ENCODE data around the gene KIAA1328.

The KIAA1328 gene

GRCh38 chr18:37266290-37266689 is 437.4 kb downstream of the KIAA1328 start:
- TF ChIP-seq YY1 (IDR thresholded peaks at IDR 0.05; ENCODE audit: low read depth) (no peak), RAD21 (IDR thresholded peaks at IDR 0.05; ENCODE audit: low read depth) (peak; percentile 39; the same call in 1 of the 2 replicates)

GRCh38 chr18:37270038-37270665 is 441.2 kb downstream of the KIAA1328 start:
- TF ChIP-seq YY1 (IDR thresholded peaks at IDR 0.05; ENCODE audit: low read depth) (peak; percentile 64; the same call in 1 of the 2 replicates), EP300 (IDR thresholded peaks at IDR 0.05; ENCODE audit: borderline replicate concordance) (no peak), CREB1 (IDR thresholded peaks at IDR 0.05; ENCODE audit: low read depth) (no peak), TAF1 (IDR thresholded peaks at IDR 0.05; ENCODE audit: low read depth) (no peak), TEAD4 (IDR thresholded peaks at IDR 0.05) (peak; percentile 83), FOXM1 (IDR thresholded peaks at IDR 0.05; ENCODE audit: borderline replicate concordance, low read depth) (no peak), ZBTB7A (IDR thresholded peaks at IDR 0.05; ENCODE audit: low read depth) (no peak)
- TF ChIP-seq, protein P1, sequence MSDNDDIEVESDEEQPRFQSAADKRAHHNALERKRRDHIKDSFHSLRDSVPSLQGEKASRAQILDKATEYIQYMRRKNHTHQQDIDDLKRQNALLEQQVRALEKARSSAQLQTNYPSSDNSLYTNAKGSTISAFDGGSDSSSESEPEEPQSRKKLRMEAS (IDR thresholded peaks at IDR 0.05), result peak; percentile 79
- TF ChIP-seq, protein P2, sequence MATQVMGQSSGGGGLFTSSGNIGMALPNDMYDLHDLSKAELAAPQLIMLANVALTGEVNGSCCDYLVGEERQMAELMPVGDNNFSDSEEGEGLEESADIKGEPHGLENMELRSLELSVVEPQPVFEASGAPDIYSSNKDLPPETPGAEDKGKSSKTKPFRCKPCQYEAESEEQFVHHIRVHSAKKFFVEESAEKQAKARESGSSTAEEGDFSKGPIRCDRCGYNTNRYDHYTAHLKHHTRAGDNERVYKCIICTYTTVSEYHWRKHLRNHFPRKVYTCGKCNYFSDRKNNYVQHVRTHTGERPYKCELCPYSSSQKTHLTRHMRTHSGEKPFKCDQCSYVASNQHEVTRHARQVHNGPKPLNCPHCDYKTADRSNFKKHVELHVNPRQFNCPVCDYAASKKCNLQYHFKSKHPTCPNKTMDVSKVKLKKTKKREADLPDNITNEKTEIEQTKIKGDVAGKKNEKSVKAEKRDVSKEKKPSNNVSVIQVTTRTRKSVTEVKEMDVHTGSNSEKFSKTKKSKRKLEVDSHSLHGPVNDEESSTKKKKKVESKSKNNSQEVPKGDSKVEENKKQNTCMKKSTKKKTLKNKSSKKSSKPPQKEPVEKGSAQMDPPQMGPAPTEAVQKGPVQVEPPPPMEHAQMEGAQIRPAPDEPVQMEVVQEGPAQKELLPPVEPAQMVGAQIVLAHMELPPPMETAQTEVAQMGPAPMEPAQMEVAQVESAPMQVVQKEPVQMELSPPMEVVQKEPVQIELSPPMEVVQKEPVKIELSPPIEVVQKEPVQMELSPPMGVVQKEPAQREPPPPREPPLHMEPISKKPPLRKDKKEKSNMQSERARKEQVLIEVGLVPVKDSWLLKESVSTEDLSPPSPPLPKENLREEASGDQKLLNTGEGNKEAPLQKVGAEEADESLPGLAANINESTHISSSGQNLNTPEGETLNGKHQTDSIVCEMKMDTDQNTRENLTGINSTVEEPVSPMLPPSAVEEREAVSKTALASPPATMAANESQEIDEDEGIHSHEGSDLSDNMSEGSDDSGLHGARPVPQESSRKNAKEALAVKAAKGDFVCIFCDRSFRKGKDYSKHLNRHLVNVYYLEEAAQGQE (IDR thresholded peaks at IDR 0.05; ENCODE audit: low read depth), result peak; percentile 100
- TF ChIP-seq, protein P3, sequence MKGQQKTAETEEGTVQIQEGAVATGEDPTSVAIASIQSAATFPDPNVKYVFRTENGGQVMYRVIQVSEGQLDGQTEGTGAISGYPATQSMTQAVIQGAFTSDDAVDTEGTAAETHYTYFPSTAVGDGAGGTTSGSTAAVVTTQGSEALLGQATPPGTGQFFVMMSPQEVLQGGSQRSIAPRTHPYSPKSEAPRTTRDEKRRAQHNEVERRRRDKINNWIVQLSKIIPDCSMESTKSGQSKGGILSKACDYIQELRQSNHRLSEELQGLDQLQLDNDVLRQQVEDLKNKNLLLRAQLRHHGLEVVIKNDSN (IDR thresholded peaks at IDR 0.05), result no peak

- TF ChIP-seq ZBTB7A (IDR thresholded peaks at IDR 0.05; ENCODE audit: low read depth) (no peak), FOXM1 (IDR thresholded peaks at IDR 0.05; ENCODE audit: borderline replicate concordance, low read depth) (no peak), YY1 (IDR thresholded peaks at IDR 0.05; ENCODE audit: low read depth) (no peak), EP300 (IDR thresholded peaks at IDR 0.05; ENCODE audit: borderline replicate concordance) (no peak), CEBPB (IDR thresholded peaks at IDR 0.05) (no peak), EGR1 (IDR thresholded peaks at IDR 0.05) (no peak), TAF1 (IDR thresholded peaks at IDR 0.05; ENCODE audit: low read depth) (no peak), NFIC (IDR thresholded peaks at IDR 0.05) (no peak), TCF12 (IDR thresholded peaks at IDR 0.05; ENCODE audit: low read depth) (no peak), RAD21 (IDR thresholded peaks at IDR 0.05; ENCODE audit: low read depth) (no peak), TEAD4 (IDR thresholded peaks at IDR 0.05) (no peak), CREB1 (IDR thresholded peaks at IDR 0.05; ENCODE audit: low read depth) (no peak)
- TF ChIP-seq, protein P1 (IDR thresholded peaks at IDR 0.05), result no peak
- TF ChIP-seq, protein P3 (IDR thresholded peaks at IDR 0.05), result no peak
- TF ChIP-seq, protein P2 (IDR thresholded peaks at IDR 0.05; ENCODE audit: low read depth), result no peak
Observed at GRCh38 chr18:37270666-37271052, 441.7 kb downstream of the KIAA1328 start.

- TF ChIP-seq RAD21 (IDR thresholded peaks at IDR 0.05; ENCODE audit: low read depth), result no peak
Observed at GRCh38 chr18:37272226-37272625, 443.3 kb downstream of the KIAA1328 start.

DNA sequence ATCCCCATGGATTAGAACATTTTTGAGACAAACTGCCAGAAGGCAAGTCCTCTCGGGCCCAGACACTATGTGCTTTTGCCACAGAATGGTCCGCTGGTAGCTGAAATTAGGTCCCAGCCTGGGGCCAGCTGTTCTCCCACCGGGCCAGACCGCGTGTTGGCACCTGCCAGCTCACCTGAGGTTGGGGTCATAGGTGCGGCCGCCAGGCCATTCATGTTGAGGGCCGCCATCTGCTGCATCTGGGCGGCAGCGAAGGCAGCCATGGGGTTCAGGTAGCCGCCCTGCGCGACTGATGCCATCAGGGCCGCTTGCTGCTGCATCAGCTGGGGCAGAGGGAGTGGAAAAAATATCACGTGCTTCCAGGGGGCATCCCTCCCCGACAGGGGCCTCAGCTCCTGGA is 443.9 kb downstream of the KIAA1328 start:
- TF ChIP-seq, protein P1 (IDR thresholded peaks at IDR 0.05), result no peak
- no peak for TF ChIP-seq TAF1 (IDR thresholded peaks at IDR 0.05; ENCODE audit: low read depth)
- TF ChIP-seq CEBPB (IDR thresholded peaks at IDR 0.05), result no peak
- TF ChIP-seq FOXM1 (IDR thresholded peaks at IDR 0.05; ENCODE audit: borderline replicate concordance, low read depth), result no peak
- TF ChIP-seq, protein P3 (IDR thresholded peaks at IDR 0.05), result no peak
- TF ChIP-seq, protein P2 (IDR thresholded peaks at IDR 0.05; ENCODE audit: low read depth), result no peak
- no peak for TF ChIP-seq RAD21 (IDR thresholded peaks at IDR 0.05; ENCODE audit: low read depth)
- TF ChIP-seq TCF12 (IDR thresholded peaks at IDR 0.05; ENCODE audit: low read depth), result no peak
- no peak for TF ChIP-seq TEAD4 (IDR thresholded peaks at IDR 0.05)
- no peak for TF ChIP-seq EGR1 (IDR thresholded peaks at IDR 0.05)
- no peak for TF ChIP-seq ZBTB7A (IDR thresholded peaks at IDR 0.05; ENCODE audit: low read depth)
- no peak for TF ChIP-seq EP300 (IDR thresholded peaks at IDR 0.05; ENCODE audit: borderline replicate concordance)
- TF ChIP-seq NFIC (IDR thresholded peaks at IDR 0.05), result no peak
- TF ChIP-seq CREB1 (IDR thresholded peaks at IDR 0.05; ENCODE audit: low read depth), result no peak
- TF ChIP-seq YY1 (IDR thresholded peaks at IDR 0.05; ENCODE audit: low read depth), result no peak
